ENCODE results near the gene INPP5F.
A peak's percentile ranks its signal among the peaks of the same experiment; 100 is the strongest.
"Not testable (repeated sequence)": the region's sequence is repeated elsewhere in the genome, so short reads cannot be mapped to it uniquely, and the experiment has no call there.

INPP5F gene

GRCh38 chr10:119863951-119864565 is 138.2 kb downstream of the INPP5F start:
- no peak for DNase-seq (ENCODE audit: low spot score)

- no peak for DNase-seq (ENCODE audit: low spot score)
Measured at GRCh38 chr10:119865699-119866240, 139.9 kb downstream of the INPP5F start.

GRCh38 chr10:119867317-119867716 is 141.5 kb downstream of the INPP5F start:
- DNase-seq (ENCODE audit: low spot score) = no peak

GRCh38 chr10:119869398-119869797 is 143.5 kb downstream of the INPP5F start:
- not testable (repeated sequence) for DNase-seq (ENCODE audit: low spot score)

GRCh38 chr10:119871881-119872609 is 146.2 kb downstream of the INPP5F start:
- no peak for DNase-seq (ENCODE audit: low spot score)

GRCh38 chr10:119872610-119872859 is 146.7 kb downstream of the INPP5F start, which contains the start of gene MCMBP:
TSS of gene MCMBP (minus strand) at chr10:119872843. CDS start at chr10:119872584, 259 bp downstream.
- DNase-seq (ENCODE audit: low spot score) = no peak

- peak; percentile 38 for DNase-seq (ENCODE audit: low spot score)
Measured at GRCh38 chr10:119872860-119873681, 147.2 kb downstream of the INPP5F start.

- DNase-seq (ENCODE audit: low spot score) = no peak
Measured at GRCh38 chr10:119878524-119878923, 152.7 kb downstream of the INPP5F start.

Data from COLO829 (cell line).